H9 (cell line): ENCODE results near the gene OR6K2. TPM values are rescaled to one million over a fixed set of nuclear protein-coding genes. Genes with fewer than 3 reads are reported as not detected.

Experiments used
- DNase-seq: peaks from one replicate; pipeline ENCODE4 v3.0.0-alpha.2; 2017
- H2AFZ ChIP-seq: one replicate; pipeline ENCODE4 v1.6.1; 2013; ENCODE audit warnings: mild to moderate bottlenecking, low read length, control low read depth, moderate library complexity
- H2AK5ac ChIP-seq: 2 replicates; pipeline ENCODE4 v1.6.1; 2013; ENCODE audit warnings: low read length, control low read depth, mixed read lengths; ENCODE audit not compliant: insufficient read length
- H2BK120ac ChIP-seq: one replicate; pipeline ENCODE4 v1.6.1; 2013; ENCODE audit warnings: low read depth, mild to moderate bottlenecking, low read length, control low read depth, inconsistent platforms; ENCODE audit not compliant: poor library complexity, severe bottlenecking
- H2BK12ac ChIP-seq: 2 replicates; pipeline ENCODE4 v1.6.1; 2013; ENCODE audit warnings: low read length, control low read depth, mixed read lengths, low read depth; ENCODE audit not compliant: insufficient read length
- H2BK15ac ChIP-seq: 2 replicates; pipeline ENCODE4 v1.6.1; 2013; ENCODE audit warnings: low read depth, low read length, control low read depth
- H2BK20ac ChIP-seq: one replicate; pipeline ENCODE4 v1.6.1; 2013; ENCODE audit warnings: low read depth, mild to moderate bottlenecking, low read length, control low read depth, inconsistent platforms; ENCODE audit not compliant: poor library complexity, severe bottlenecking
- H2BK5ac ChIP-seq: 2 replicates; pipeline ENCODE4 v1.6.1; 2013; ENCODE audit warnings: low read length, control low read depth, mixed read lengths; ENCODE audit not compliant: insufficient read length
- H3K14ac ChIP-seq: 2 replicates; pipeline ENCODE4 v1.6.1; 2013; ENCODE audit warnings: low read length, control low read depth; ENCODE audit not compliant: insufficient read depth
- H3K18ac ChIP-seq: 2 replicates; pipeline ENCODE4 v1.6.1; 2013; ENCODE audit warnings: low read depth, mild to moderate bottlenecking, mixed read lengths, low read length, control low read depth; ENCODE audit not compliant: insufficient read length
- H3K23ac ChIP-seq: 2 replicates; pipeline ENCODE4 v1.6.1; 2013; ENCODE audit warnings: low read length, control low read depth, mixed read lengths, low read depth; ENCODE audit not compliant: insufficient read length
- H3K23me2 ChIP-seq: 2 replicates; pipeline ENCODE4 v1.6.1; 2013; ENCODE audit warnings: low read depth, mild to moderate bottlenecking, mixed read lengths, low read length, control low read depth; ENCODE audit not compliant: insufficient read length, poor library complexity, severe bottlenecking
- H3K27ac ChIP-seq: 2 replicates; pipeline ENCODE4 v1.5.1; 2013; ENCODE audit warnings: low read length, control low read depth, mixed read lengths, low read depth; ENCODE audit not compliant: insufficient read length
- H3K27me3 ChIP-seq: 2 replicates; pipeline ENCODE4 v1.6.1; 2013; ENCODE audit warnings: low read length, control low read depth, inconsistent platforms; ENCODE audit not compliant: insufficient read depth
- H3K4ac ChIP-seq: 2 replicates; pipeline ENCODE4 v1.6.1; 2013; ENCODE audit warnings: low read depth, mild to moderate bottlenecking, control low read depth, inconsistent platforms, low read length, moderate library complexity
- H3K4me1 ChIP-seq: 2 replicates; pipeline ENCODE4 v1.6.1; 2013; ENCODE audit warnings: low read length, control low read depth, inconsistent platforms; ENCODE audit not compliant: insufficient read depth
- H3K4me2 ChIP-seq: 2 replicates; pipeline ENCODE4 v1.6.1; 2013; ENCODE audit warnings: low read length, control low read depth, mixed read lengths; ENCODE audit not compliant: insufficient read length, insufficient read depth
- H3K56ac ChIP-seq: 2 replicates; pipeline ENCODE4 v1.6.1; 2013; ENCODE audit warnings: low read depth, mild to moderate bottlenecking, mixed read lengths, low read length, control low read depth; ENCODE audit not compliant: insufficient read length
- H3K79me1 ChIP-seq: 2 replicates; pipeline ENCODE4 v1.6.1; 2013; ENCODE audit warnings: low read depth, mild to moderate bottlenecking, moderate library complexity, low read length, control low read depth, inconsistent platforms; ENCODE audit not compliant: insufficient read depth, poor library complexity, severe bottlenecking
- H3K79me2 ChIP-seq: 2 replicates; pipeline ENCODE4 v1.6.1; 2013; ENCODE audit warnings: low read length, control low read depth, inconsistent platforms; ENCODE audit not compliant: insufficient read depth
- H3K9ac ChIP-seq: 2 replicates; pipeline ENCODE4 v1.6.1; 2013; ENCODE audit warnings: low read length, control low read depth, mixed read lengths; ENCODE audit not compliant: insufficient read length; ENCODE audit errors: extremely low read depth
- H3K9me3 ChIP-seq: one replicate; pipeline ENCODE4 v1.6.1; 2013; ENCODE audit warnings: low read depth, low read length, inconsistent platforms; ENCODE audit not compliant: control insufficient read depth
- H3T11ph ChIP-seq: one replicate; pipeline ENCODE4 v1.6.1; 2013; ENCODE audit warnings: mild to moderate bottlenecking, low read length, control low read depth, inconsistent platforms
- H4K20me1 ChIP-seq: one replicate; pipeline ENCODE4 v1.6.1; 2013; ENCODE audit not compliant: control insufficient read depth, insufficient read length, insufficient read depth
- H4K5ac ChIP-seq: 2 replicates; pipeline ENCODE4 v1.6.1; 2013; ENCODE audit warnings: low read depth, mild to moderate bottlenecking, mixed read lengths, low read length, control low read depth; ENCODE audit not compliant: insufficient read length
- H4K8ac ChIP-seq: replicated peaks from 2 replicates; pipeline ENCODE4 v1.6.1; 2013; ENCODE audit warnings: low read length, control low read depth, mixed read lengths, low read depth; ENCODE audit not compliant: insufficient read length
- H4K91ac ChIP-seq: 2 replicates; pipeline ENCODE4 v1.6.1; 2013; ENCODE audit warnings: low read depth, mild to moderate bottlenecking, moderate library complexity, mixed read lengths, low read length, control low read depth; ENCODE audit not compliant: insufficient read length
- H3K27ac Mint-ChIP-seq, 3 experiments: 2 replicates in 2 of 3; 3 replicates in 1 of 3; pipeline ENCODE4 v1.8.0; 2020 to 2021; ENCODE audit warnings: mixed read lengths in 3 of 3, mild to moderate bottlenecking in 1 of 3, moderate library complexity in 1 of 3
- H3K27me3 Mint-ChIP-seq: 2 replicates; pipeline ENCODE4 v1.8.0; 2021; ENCODE audit warnings: low read depth, mild to moderate bottlenecking, moderate library complexity, mixed read lengths
- H3K36me3 Mint-ChIP-seq, 3 experiments: 2 replicates in 2 of 3; 3 replicates in 1 of 3; pipeline ENCODE4 v1.8.0; 2020 to 2021; ENCODE audit warnings: low read depth in 3 of 3, mixed read lengths in 3 of 3; ENCODE audit not compliant: insufficient read depth in 1 of 3
- H3K4me1 Mint-ChIP-seq, 2 experiments: 2 replicates each; pipeline ENCODE4 v1.8.0; 2020; ENCODE audit warnings: mixed read lengths in 2 of 2
- H3K4me3 Mint-ChIP-seq, 2 experiments: 2 replicates in 1 of 2; 3 replicates in 1 of 2; pipeline ENCODE4 v1.8.0; 2020 to 2021; ENCODE audit warnings: mild to moderate bottlenecking in 2 of 2, mixed read lengths in 2 of 2, moderate library complexity in 1 of 2
- H3K9me3 Mint-ChIP-seq, 2 experiments: 2 replicates in 1 of 2; 3 replicates in 1 of 2; pipeline ENCODE4 v1.8.0; 2020; ENCODE audit warnings: mild to moderate bottlenecking in 2 of 2, mixed read lengths in 2 of 2, moderate library complexity in 1 of 2
- WGBS: extraction: QIAGEN DNeasy Blood & Tissue Kit; methylation state at CpG from one replicate; pipeline ENCODE4 v1.1.7; 2013; ENCODE audit warnings: missing lambda C conversion rate, low lambda C conversion rate, mixed read lengths; ENCODE audit not compliant: insufficient read length; ENCODE audit errors: extremely low coverage; 5-methylcytosine and 5-hydroxymethylcytosine counted together
- total RNA-seq: library from RNA; stranded (reverse); gene quantifications from 2 replicates; pipeline ENCODE4 v1.2.1, GENCODE V29; 2021
- TF ChIP-seq, protein P1 (sequence below): fragments of 200-600 bp; sonication (generic); conservative IDR thresholded peaks from 3 replicates; pipeline ENCODE4 v1.8.0; 2021; ENCODE audit warnings: antibody characterized with exemption, mild to moderate bottlenecking

The OR6K2 gene
- total RNA-seq, 1 experiment from 2014 or later: not detected

DNA sequence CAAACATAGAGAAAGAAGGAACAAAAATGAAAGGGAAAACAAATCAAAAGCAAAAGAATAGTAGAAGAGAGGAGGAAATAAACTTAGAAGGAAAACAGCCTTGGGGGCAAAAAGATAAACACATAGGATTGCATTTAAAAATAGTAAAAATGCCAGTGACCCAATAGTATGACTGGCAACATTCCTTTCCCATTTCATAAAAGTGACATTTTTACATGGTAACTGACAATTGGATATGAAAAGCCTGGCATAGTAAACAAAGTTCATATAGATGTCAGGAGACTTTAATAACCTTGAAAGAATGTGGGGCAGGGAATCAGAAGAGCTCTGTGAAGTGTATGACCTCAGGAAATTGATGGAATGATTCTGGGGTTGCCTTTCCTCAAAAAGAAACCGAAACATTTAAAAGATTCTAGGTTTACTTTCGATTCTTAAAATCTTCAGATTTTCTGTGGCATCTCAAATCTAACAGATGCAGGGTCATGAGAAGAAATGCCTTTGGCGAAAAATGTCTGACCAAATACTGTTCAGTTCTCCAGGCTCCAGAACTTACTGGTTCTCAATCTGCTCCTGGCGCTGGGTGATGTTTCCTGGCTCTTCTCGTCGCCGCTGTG is 47.6 kb downstream of the OR6K2 start:
- H2BK12ac ChIP-seq: no peak overlapping the region
- H3K79me2 ChIP-seq: no peaks in the 10 kb centered on the region
- H4K91ac ChIP-seq: no peak overlapping the region
- H3K23ac ChIP-seq: no peak overlapping the region
- H2BK20ac ChIP-seq: no peak overlapping the region
- Mint-ChIP-seq H3K4me3 (no peak overlapping the region), H3K27me3 (no peaks in the 10 kb centered on the region), H3K36me3 (no peaks in the 10 kb centered on the region), H3K27ac (no peak overlapping the region; a peak in 1 of 7 replicates), H3K4me1 (no peaks in the 10 kb centered on the region), H3K9me3 (no peaks in the 10 kb centered on the region)
- H3K79me1 ChIP-seq: no peaks in the 10 kb centered on the region
- H4K20me1 ChIP-seq: no peaks in the 10 kb centered on the region
- no peak overlapping the region for H3K4me2 ChIP-seq
- H3K4ac ChIP-seq: no peak overlapping the region
- no peak overlapping the region for H2AK5ac ChIP-seq
- no peaks in the 10 kb centered on the region for H3K9me3 ChIP-seq
- no peaks in the 10 kb centered on the region; the same call in 1 of the 2 replicates for H3K4me1 ChIP-seq
- no peak overlapping the region for H2BK15ac ChIP-seq
- no peak overlapping the region for H3K18ac ChIP-seq
- no peaks in the 10 kb centered on the region for H3K23me2 ChIP-seq
- no peaks in the 10 kb centered on the region; the same call in 1 of the 2 replicates for H3K27me3 ChIP-seq
- no peak for DNase-seq
- no peak overlapping the region for H3K9ac ChIP-seq
- no peak overlapping the region for H4K5ac ChIP-seq
- no peak overlapping the region for H3T11ph ChIP-seq
- no peak overlapping the region for H2AFZ ChIP-seq
- H2BK120ac ChIP-seq: no peak overlapping the region
- WGBS: no CpG with 5 or more reads among the region's 7 CpGs
- H3K56ac ChIP-seq: no peak overlapping the region
- TF ChIP-seq, protein P1, sequence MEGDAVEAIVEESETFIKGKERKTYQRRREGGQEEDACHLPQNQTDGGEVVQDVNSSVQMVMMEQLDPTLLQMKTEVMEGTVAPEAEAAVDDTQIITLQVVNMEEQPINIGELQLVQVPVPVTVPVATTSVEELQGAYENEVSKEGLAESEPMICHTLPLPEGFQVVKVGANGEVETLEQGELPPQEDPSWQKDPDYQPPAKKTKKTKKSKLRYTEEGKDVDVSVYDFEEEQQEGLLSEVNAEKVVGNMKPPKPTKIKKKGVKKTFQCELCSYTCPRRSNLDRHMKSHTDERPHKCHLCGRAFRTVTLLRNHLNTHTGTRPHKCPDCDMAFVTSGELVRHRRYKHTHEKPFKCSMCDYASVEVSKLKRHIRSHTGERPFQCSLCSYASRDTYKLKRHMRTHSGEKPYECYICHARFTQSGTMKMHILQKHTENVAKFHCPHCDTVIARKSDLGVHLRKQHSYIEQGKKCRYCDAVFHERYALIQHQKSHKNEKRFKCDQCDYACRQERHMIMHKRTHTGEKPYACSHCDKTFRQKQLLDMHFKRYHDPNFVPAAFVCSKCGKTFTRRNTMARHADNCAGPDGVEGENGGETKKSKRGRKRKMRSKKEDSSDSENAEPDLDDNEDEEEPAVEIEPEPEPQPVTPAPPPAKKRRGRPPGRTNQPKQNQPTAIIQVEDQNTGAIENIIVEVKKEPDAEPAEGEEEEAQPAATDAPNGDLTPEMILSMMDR: no peak
- H2BK5ac ChIP-seq: no peak overlapping the region
- H3K14ac ChIP-seq: no peak overlapping the region
- H3K27ac ChIP-seq: no peak overlapping the region
- no peak overlapping the region for H4K8ac ChIP-seq

Other genes starting within 250 kb of the OR6K2 start
- not detected in 2 replicates for gene OR10K1, start 238.8 kb downstream of the OR6K2 start, total RNA-seq
- gene OR10R2, start 228.4 kb downstream of the OR6K2 start, total RNA-seq: not detected in 2 replicates
- gene OR6Y1, start 146.2 kb downstream of the OR6K2 start, total RNA-seq: not detected in 2 replicates
- not detected in 2 replicates for gene OR6P1, start 130.1 kb downstream of the OR6K2 start, total RNA-seq
- not detected in 2 replicates for gene OR10X1, start 120.8 kb downstream of the OR6K2 start, total RNA-seq
- gene OR10Z1, start 95.4 kb downstream of the OR6K2 start, total RNA-seq: not detected in 2 replicates
- not detected in 2 replicates for gene SPTA1, start 13.9 kb downstream of the OR6K2 start, total RNA-seq
- gene OR6K3, start 20.1 kb upstream of the OR6K2 start, total RNA-seq: not detected in 2 replicates
- not detected in 2 replicates for gene OR6K6, start 54.1 kb upstream of the OR6K2 start, total RNA-seq
- not detected in 2 replicates for gene OR6N1, start 71.5 kb upstream of the OR6K2 start, total RNA-seq
- gene OR6N2, start 80.6 kb upstream of the OR6K2 start, total RNA-seq: not detected in 2 replicates
- not detected in 2 replicates for gene MNDA, start 130.7 kb upstream of the OR6K2 start, total RNA-seq
- not detected in 2 replicates for gene PYHIN1, start 230.9 kb upstream of the OR6K2 start, total RNA-seq